T-helper 17 cell (primary cell): ENCODE measurements around the gene NEUROD4. TPM values are rescaled to one million over a fixed set of nuclear protein-coding genes. Genes with fewer than 3 reads are reported as not detected.

ENCODE experiments used
- ATAC-seq: fragments of 150-1000 bp; cut with Tn5 transposase; 2 replicates; pipeline ENCODE4 v1.10.0; 2021; ENCODE audit warnings: mild to moderate bottlenecking, moderate library complexity
- DNase-seq, 3 donors: peaks; one replicate each; pipeline versions ENCODE4 v3.0.0 to v3.0.0-alpha.2; 2020 to 2021
- H3K9me3 ChIP-seq: one replicate; pipeline ENCODE4 v1.7.0; 2013; ENCODE audit warnings: low read length, mild to moderate bottlenecking; ENCODE audit not compliant: control insufficient read depth, poor library complexity, severe bottlenecking
- H3K27ac Mint-ChIP-seq: one replicate; pipeline ENCODE4 v1.8.0; 2022; ENCODE audit warnings: mild to moderate bottlenecking, moderate library complexity, mixed read lengths
- H3K27me3 Mint-ChIP-seq: one replicate; pipeline ENCODE4 v1.8.0; 2022; ENCODE audit warnings: mixed read lengths
- H3K36me3 Mint-ChIP-seq: one replicate; pipeline ENCODE4 v1.8.0; 2022; ENCODE audit warnings: low read depth, mixed read lengths
- H3K4me1 Mint-ChIP-seq: one replicate; pipeline ENCODE4 v1.8.0; 2022; ENCODE audit warnings: mild to moderate bottlenecking, mixed read lengths
- H3K4me3 Mint-ChIP-seq: one replicate; pipeline ENCODE4 v1.8.0; 2022; ENCODE audit warnings: mild to moderate bottlenecking, moderate library complexity, mixed read lengths
- total RNA-seq, 4 donors: library from RNA in 2 of 4; stranded (reverse) in 2 of 4; gene quantifications; one replicate each; pipeline ENCODE4 v1.2.3 and lab custom pipeline; 2022 to 2026

Gene NEUROD4
- total RNA-seq, 2 donors from 2014 or later = not detected

DNA sequence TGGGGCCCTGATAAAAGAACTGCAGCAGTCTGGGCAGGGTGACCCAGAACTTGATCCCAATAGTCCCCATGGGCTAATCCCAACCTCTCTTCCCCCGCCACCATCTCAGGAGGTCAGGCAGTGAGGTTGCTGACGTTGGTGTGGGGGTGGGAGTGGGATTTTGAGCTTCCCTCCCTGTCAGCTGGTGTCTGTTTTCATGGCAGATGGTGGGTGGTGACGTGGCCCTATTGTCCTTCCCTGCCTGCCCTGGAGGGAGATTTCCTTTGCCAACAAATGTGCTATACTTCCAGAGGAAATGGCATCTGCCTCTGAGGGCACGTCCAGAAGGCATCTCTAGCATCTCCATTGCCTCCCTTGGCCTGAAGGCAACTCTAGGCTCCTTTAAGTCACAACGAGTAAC is 37.7 kb downstream of the NEUROD4 start:
- Mint-ChIP-seq H3K4me3 (no peak overlapping the region), H3K4me1 (peaks cover 4% of the 10 kb centered on the region)

DNA sequence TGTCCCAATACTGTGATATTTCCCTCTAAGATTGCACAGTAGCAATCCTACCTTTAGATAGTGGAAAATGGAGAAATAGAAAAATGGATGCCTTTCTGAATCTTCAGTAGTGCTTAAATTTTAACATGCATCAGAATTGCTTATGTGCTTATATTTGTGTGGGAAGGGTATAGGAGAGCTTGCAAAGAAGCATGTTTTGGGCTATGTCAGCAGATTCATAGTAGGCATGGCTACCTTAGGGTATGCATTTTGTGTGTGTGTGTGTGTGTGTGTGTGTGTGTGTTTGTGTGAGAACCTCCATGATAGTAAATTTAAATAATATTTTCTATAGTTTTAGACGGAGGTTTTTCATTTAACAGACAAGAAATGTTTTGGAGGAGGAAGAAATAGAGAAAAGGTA is 38.3 kb downstream of the NEUROD4 start:
- H3K27ac Mint-ChIP-seq = no peak overlapping the region
- no peak overlapping the region for H3K4me3 Mint-ChIP-seq
- peaks cover 45% of the 10 kb centered on the region for H3K27me3 Mint-ChIP-seq
- H3K4me1 Mint-ChIP-seq = peaks cover 4% of the 10 kb centered on the region
- ATAC-seq (no peak), DNase-seq (no peak)
- no peaks in the 10 kb centered on the region for H3K9me3 ChIP-seq
- peaks cover 3% of the 10 kb centered on the region for H3K36me3 Mint-ChIP-seq

More for the DNA sequence above, 37.7 kb downstream of the NEUROD4 start:
- no peak for ATAC-seq
- no peak for DNase-seq
- Mint-ChIP-seq H3K27ac (no peak overlapping the region), H3K27me3 (peaks cover 40% of the 10 kb centered on the region), H3K36me3 (peaks cover 3% of the 10 kb centered on the region)
- no peaks in the 10 kb centered on the region for H3K9me3 ChIP-seq

DNA sequence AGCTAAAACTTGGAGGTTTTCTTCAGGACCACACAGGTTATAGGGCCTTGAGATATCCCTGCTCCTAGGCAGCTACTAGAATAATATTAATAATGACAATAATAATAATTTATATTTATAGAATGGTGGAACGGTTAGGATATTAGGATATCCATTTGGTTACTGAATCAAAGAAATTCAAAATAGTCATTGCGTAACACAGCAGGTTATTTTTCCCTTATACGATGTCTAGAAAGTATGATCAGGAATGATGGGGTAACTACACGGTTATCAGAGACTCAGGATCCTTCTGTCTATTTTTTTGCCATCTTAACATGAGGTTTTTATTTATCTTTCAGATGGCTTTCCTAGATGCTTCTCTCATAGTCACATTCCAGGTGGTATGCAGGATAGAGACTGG is 39.0 kb downstream of the NEUROD4 start:
- no peak overlapping the region for H3K27ac Mint-ChIP-seq
- ATAC-seq (no peak), DNase-seq (no peak)
- H3K27me3 Mint-ChIP-seq = peaks cover 46% of the 10 kb centered on the region
- H3K9me3 ChIP-seq = no peaks in the 10 kb centered on the region
- no peak overlapping the region for H3K4me3 Mint-ChIP-seq
- peaks cover 4% of the 10 kb centered on the region for H3K4me1 Mint-ChIP-seq
- H3K36me3 Mint-ChIP-seq = peaks cover 3% of the 10 kb centered on the region

DNA sequence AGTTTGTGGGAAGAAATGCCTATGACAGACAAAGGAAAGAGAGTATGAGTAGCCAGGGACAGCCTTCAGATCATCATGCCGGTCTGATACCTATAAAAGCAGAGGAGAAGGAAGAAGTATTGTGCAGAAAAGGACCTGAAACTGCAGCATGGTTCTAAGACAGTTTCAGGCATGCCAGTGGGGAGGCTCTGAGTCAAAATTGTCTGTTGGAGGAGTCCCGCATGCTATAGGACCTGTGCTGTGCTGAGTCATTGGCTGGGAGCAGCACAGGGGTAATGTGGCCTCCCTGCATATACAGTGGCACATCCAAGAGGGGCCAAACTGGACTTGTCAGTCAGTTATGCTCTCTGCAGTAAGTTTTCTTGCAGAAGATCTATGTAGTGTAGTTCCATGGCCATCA is 40.7 kb downstream of the NEUROD4 start:
- DNase-seq (no peak), ATAC-seq (no peak)
- no peak overlapping the region for H3K4me3 Mint-ChIP-seq
- H3K27ac Mint-ChIP-seq = no peak overlapping the region
- peaks cover 4% of the 10 kb centered on the region for H3K4me1 Mint-ChIP-seq
- H3K9me3 ChIP-seq = no peaks in the 10 kb centered on the region
- H3K36me3 Mint-ChIP-seq = peaks cover 7% of the 10 kb centered on the region
- peaks cover 53% of the 10 kb centered on the region for H3K27me3 Mint-ChIP-seq

DNA sequence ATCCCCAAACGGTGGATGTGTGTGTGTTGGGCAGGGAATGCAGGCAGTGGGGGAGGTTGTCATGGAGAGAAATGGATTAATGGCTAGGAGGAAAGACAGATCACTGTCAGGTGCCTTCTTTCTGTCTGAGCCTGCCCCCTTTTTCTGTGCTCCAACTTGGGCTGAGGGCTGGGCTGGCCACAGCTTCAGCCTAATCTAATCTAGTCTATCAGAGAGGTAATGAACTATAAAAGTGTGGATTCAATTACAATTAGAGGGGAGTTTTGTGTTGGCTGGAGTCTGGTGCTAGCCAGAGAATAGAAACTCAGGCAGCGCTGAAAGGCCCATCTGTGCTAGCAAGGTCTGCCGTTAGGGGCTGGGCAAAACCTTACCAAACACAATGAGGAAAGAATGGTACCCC is 41.2 kb downstream of the NEUROD4 start:
- Mint-ChIP-seq H3K4me3 (no peak overlapping the region), H3K27me3 (peaks cover 58% of the 10 kb centered on the region), H3K36me3 (peaks cover 6% of the 10 kb centered on the region), H3K27ac (no peak overlapping the region), H3K4me1 (peaks cover 4% of the 10 kb centered on the region)
- ATAC-seq = no peak
- H3K9me3 ChIP-seq = no peaks in the 10 kb centered on the region
- no peak for DNase-seq

DNA sequence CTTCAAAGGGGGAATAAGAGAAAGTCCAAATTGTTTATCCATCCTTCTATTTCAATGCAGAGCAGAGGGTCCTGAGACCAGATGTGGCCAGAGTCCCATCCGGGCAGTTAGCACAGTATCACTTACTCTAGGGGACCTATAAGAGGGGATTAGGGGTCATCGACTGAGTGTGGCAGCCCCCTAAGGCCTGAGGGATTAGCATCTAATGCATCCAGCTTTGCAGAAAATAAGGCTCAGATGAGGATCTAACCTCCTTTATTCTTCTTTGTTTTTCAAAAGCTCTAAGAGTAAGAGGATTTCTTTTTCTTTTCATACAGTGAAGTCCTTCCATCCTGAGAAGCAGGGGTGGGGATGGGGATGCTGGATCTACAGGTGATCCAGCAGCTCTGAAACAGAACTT is 43.5 kb downstream of the NEUROD4 start:
- ATAC-seq (no peak), DNase-seq (no peak)
- H3K9me3 ChIP-seq = no peaks in the 10 kb centered on the region
- Mint-ChIP-seq H3K36me3 (peaks cover 4% of the 10 kb centered on the region), H3K27ac (no peak overlapping the region), H3K27me3 (peaks cover 52% of the 10 kb centered on the region), H3K4me1 (peaks cover 4% of the 10 kb centered on the region), H3K4me3 (no peak overlapping the region)

DNA sequence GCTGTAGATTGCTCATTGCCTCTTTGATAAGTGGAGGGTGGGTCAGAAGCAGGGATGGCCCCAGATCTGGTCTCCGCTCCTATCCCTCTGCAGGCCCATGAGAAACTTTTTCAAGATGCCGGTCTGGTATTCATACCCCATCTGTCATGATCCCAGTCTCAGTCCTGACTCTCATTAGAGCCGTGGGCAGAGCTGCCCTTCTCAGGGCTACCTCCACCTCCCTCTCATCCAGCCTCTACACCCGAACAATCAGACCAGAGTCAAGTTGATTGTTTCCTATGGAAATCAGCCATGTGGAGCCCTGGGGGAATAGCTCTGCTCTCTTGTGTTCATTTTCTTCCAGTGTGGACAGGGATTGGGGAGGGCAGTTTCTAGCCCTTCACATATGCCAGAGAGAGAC is 45.8 kb downstream of the NEUROD4 start:
- DNase-seq (no peak), ATAC-seq (no peak)
- Mint-ChIP-seq H3K36me3 (peaks cover 4% of the 10 kb centered on the region), H3K4me1 (peaks cover 4% of the 10 kb centered on the region), H3K27ac (no peak overlapping the region), H3K27me3 (peaks cover 42% of the 10 kb centered on the region), H3K4me3 (no peak overlapping the region)
- no peaks in the 10 kb centered on the region for H3K9me3 ChIP-seq

DNA sequence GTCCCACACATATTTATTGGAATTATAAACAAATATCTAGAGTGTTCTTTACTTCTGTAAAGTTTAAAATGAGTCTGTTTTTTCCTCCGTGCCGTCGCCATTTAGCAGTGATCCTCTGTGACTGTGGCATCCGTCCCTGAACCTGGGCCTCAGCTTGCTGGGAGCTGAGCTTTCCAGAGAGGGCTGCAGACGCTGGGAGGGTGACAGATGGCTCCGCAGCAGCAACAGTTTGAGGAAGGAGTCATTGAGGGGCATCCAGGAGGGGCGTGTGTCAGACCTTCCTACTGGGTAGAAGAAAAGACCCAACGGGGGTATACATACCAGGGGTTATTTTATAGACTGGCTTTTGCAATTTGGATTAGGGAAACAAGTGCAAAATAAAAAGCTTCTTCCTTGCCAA is 47.9 kb downstream of the NEUROD4 start:
- ATAC-seq = no peak
- H3K4me3 Mint-ChIP-seq = no peak overlapping the region

DNA sequence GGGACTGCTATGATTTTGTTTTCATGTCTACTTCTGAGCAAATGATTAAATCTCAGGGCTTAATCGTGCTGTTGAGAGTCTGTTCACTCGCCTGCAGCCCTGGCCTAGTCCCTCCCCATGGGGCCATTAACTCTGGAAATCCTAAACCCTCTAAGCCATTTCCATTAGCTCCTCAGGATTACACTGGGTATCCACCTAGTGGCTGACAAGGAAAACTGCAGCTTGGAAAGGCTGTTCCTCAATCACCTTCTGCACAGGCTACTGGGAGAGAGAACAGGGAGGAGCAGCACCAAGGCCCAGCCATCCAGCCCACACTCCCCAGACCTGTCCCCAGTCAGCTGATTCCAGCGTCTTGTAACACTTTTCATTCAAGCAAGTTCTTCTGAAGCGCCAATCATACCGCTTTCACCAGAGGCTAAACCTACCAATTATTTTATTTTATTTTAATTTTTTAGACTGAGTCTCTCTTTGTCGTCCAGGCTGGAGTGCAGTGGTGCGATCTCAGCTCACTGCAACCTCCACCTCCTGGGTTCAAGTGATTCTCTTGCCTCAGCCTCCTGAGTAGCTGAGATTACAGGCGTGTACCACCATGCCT is 48.7 kb downstream of the NEUROD4 start:
- Mint-ChIP-seq H3K4me1 (peaks cover 6% of the 10 kb centered on the region), H3K27ac (no peak overlapping the region), H3K4me3 (no peak overlapping the region), H3K36me3 (peaks cover 4% of the 10 kb centered on the region), H3K27me3 (peaks cover 26% of the 10 kb centered on the region)
- no peak for DNase-seq
- no peaks in the 10 kb centered on the region for H3K9me3 ChIP-seq
- peak; percentile 65 for ATAC-seq

More for the DNA sequence above, 47.9 kb downstream of the NEUROD4 start:
- no peak for DNase-seq
- Mint-ChIP-seq H3K4me1 (peaks cover 6% of the 10 kb centered on the region), H3K27me3 (peaks cover 34% of the 10 kb centered on the region), H3K27ac (no peak overlapping the region), H3K36me3 (peaks cover 4% of the 10 kb centered on the region)
- no peaks in the 10 kb centered on the region for H3K9me3 ChIP-seq

DNA sequence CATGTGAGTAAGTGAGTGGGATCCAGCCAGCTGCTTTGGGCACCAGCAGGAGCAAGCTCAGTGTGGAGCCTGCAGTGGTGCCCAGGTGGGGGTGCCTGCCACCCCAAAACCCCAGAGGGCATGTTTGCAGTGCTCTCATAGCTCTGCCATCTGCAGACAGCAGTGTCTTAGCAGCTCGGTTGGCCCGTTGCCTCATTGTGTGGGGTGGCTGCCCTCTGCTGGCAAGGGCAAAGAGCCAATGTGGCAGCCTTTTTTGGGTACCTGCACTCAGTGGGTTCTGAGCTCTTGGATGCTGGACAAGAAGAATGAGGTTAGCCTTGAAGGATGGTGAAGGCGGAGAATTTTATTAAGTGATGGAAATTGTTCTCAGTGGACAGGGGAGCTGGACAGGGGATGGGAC is 52.3 kb downstream of the NEUROD4 start:
- H3K36me3 Mint-ChIP-seq = no peaks in the 10 kb centered on the region
- peak; percentile 91 for ATAC-seq
- peak; percentile 45 to 73 (median 48) for DNase-seq
- no peak overlapping the region for H3K4me3 Mint-ChIP-seq
- no peak overlapping the region for H3K27ac Mint-ChIP-seq
- H3K27me3 Mint-ChIP-seq = peaks cover 24% of the 10 kb centered on the region
- H3K9me3 ChIP-seq = no peaks in the 10 kb centered on the region
- peaks cover 7% of the 10 kb centered on the region for H3K4me1 Mint-ChIP-seq

DNA sequence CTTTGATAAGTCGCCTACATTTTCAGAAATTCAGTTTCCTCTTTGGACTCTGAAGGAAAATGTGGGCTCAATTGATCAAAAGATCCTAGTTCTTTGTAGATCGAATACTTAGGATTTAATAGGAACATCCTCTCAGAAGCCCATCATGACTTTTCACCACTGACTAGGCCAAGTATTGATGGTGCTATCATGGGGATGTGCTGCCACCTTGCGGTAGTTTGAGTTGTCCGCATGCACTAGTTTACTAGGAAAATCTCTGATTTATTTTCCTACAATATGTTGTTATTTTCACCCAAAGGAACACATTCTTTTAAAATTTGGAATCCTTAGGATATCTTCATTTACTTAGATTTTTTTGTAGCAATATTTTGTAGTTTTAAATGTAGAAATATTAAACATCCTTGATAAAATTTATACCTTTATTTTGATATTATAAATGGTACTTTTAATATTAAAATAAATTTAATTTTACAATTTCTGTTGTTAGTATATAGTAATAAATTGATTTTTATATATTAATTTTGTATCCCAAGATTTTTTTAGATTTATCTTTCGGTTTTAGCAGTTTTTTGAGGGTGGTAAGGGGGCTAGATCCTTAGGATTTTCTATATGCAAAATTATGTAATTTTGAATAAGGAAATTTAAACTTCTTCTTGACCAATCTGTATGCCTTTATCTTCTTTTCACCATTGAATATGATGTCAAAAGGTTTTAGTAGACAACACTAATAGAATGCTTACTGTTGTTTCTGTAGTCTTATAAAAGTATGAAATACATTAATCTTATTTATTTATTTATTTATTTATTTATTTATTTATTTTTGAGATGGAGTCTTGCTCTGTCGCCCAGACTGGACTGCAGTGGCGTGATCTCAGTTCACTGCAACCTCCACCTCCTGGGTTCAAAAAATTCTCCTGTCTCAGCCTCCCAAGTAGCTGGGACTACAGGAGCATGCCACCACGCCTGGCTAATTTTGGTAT is 53.6 kb downstream of the NEUROD4 start:
- ATAC-seq = peak; percentile 66
- no peaks in the 10 kb centered on the region for H3K9me3 ChIP-seq
- peaks cover 34% of the 10 kb centered on the region for H3K27me3 Mint-ChIP-seq
- no peaks in the 10 kb centered on the region for H3K36me3 Mint-ChIP-seq
- peaks cover 7% of the 10 kb centered on the region for H3K4me1 Mint-ChIP-seq
- no peak overlapping the region for H3K4me3 Mint-ChIP-seq
- H3K27ac Mint-ChIP-seq = no peak overlapping the region
- DNase-seq = peak; percentile 56 to 67 (median 63)

DNA sequence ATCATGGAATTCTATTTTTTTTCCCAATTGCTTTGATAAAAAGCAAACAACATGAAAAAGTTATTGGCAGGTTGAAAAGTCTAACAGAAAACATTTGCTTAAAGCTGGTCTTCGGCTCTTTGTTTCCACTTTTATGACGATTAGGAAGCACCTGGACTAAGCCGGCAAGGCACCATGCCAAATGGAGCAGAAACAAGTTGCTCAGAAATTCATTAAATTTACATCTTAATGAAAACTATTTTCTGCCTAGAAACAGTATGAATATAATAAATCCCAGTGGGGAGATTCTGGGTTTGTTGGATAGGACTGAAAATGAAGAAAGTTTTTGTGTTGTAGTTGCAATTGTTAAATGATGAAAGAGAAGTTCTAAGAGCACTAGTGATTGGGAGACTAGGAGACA is 55.0 kb downstream of the NEUROD4 start:
- ATAC-seq = no peak

More for the DNA sequence above, 55.0 kb downstream of the NEUROD4 start:
- Mint-ChIP-seq H3K4me1 (peaks cover 7% of the 10 kb centered on the region), H3K4me3 (no peak overlapping the region), H3K27me3 (peaks cover 49% of the 10 kb centered on the region), H3K36me3 (no peaks in the 10 kb centered on the region), H3K27ac (no peak overlapping the region)
- H3K9me3 ChIP-seq = no peaks in the 10 kb centered on the region
- no peak for DNase-seq
